GM13976 (cell line): ENCODE measurements around the gene FGFR4.

Source experiments
- DNase-seq: peaks from one replicate; pipeline ENCODE4 v3.0.0; 2012; ENCODE audit warnings: low spot score
- CTCF ChIP-seq: IDR thresholded peaks from 2 replicates; pipeline ENCODE4 v1.5.1; 2012; ENCODE audit warnings: borderline replicate concordance, mild to moderate bottlenecking; ENCODE audit not compliant: insufficient read depth; ENCODE audit errors: extremely low read depth, missing control alignments, control extremely low read depth
- in situ Hi-C: fragments of 300-500 bp; cut with MboI; formaldehyde crosslinking; loops from one replicate; pipeline ENCODE4 v1.12.0; 2022; ENCODE audit warnings: low sequenced_read_pairs, mixed read lengths, inconsistent platforms; ENCODE audit not compliant: unreplicated experiment

FGFR4 gene

GRCh38 chr5:177095088-177095669 lies 8.5 kb downstream of the FGFR4 start:
- in situ Hi-C loops, result no loop called here
- no peak for TF ChIP-seq CTCF
- DNase-seq, result no peak

DNA sequence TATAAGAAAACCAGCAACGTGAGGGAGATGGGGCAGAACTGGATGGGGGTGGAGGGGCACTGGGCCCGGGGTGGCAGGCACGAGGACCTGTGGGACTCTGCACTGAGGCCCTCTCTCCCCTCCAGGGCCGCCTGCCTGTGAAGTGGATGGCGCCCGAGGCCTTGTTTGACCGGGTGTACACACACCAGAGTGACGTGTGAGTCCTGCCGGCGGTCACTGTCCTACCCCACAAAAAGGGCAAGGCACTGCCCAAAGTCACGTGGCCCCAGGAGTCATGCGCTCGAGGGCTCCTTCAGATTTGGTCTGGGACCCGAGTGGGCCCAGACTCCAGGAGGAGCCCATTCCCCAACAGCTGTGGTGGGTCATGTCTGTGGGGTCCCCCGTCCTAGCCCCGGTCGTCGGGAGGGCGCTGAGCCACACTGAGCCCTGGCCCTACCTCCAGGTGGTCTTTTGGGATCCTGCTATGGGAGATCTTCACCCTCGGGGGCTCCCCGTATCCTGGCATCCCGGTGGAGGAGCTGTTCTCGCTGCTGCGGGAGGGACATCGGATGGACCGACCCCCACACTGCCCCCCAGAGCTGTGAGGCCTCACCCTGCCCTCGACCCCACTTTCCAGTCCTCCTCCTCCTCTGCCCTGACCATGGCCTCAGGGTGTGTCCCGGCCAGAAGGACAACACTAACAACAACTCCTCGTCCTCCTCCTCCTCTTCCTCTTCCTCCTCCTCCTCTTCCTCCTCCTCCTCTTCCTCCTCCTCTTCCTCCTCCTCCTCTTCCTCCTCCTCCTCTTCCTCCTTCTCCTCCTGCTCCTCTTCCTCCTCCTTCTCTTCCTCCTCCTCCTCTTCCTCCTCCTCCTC lies 9.7 kb downstream of the FGFR4 start:
- no peak for DNase-seq
- no peak for TF ChIP-seq CTCF

DNA sequence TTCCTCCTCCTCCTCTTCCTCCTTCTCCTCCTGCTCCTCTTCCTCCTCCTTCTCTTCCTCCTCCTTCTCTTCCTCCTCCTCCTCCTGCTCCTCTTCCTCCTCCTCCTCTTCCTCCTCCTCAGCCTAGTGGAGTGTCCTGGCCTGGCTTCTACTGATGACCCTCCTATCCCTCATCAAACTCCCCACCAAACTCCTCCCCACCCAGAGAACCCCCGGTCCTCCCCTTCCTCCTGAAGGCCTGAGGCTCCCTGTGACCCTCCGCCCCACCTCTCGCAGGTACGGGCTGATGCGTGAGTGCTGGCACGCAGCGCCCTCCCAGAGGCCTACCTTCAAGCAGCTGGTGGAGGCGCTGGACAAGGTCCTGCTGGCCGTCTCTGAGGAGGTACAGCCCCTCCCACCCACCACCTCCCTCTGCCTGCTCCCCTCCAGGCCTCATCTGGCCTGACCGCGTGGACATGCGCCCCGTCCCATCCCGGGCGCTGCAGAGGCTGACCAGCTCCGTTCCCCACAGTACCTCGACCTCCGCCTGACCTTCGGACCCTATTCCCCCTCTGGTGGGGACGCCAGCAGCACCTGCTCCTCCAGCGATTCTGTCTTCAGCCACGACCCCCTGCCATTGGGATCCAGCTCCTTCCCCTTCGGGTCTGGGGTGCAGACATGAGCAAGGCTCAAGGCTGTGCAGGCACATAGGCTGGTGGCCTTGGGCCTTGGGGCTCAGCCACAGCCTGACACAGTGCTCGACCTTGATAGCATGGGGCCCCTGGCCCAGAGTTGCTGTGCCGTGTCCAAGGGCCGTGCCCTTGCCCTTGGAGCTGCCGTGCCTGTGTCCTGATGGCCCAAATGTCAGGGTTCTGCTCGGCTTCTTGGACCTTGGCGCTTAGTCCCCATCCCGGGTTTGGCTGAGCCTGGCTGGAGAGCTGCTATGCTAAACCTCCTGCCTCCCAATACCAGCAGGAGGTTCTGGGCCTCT lies 10.6 kb downstream of the FGFR4 start:
- TF ChIP-seq CTCF, result no peak
- in situ Hi-C loops, result no loop called here
- DNase-seq, result no peak

More for the DNA sequence above, 9.7 kb downstream of the FGFR4 start:
- in situ Hi-C loops, result no loop called here

DNA sequence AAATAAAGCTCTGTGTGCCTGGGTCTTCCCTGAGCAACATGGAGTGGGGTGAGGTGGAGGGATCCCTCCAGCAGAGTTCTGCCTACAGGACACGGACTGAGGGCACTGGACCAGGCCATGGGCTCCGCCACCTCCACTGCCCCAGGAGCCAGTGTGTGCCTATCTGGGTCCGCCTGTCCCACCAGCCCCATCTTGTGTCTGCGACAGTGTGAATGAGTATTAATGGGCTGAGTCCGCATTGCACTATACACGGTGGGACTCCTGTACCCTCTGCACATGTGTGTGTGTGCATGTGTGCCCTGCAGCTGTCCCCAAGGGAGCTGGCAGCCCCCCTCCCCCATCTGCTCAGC lies 11.4 kb downstream of the FGFR4 start:
- in situ Hi-C loops, result no loop called here
- TF ChIP-seq CTCF, result no peak
- no peak for DNase-seq

DNA sequence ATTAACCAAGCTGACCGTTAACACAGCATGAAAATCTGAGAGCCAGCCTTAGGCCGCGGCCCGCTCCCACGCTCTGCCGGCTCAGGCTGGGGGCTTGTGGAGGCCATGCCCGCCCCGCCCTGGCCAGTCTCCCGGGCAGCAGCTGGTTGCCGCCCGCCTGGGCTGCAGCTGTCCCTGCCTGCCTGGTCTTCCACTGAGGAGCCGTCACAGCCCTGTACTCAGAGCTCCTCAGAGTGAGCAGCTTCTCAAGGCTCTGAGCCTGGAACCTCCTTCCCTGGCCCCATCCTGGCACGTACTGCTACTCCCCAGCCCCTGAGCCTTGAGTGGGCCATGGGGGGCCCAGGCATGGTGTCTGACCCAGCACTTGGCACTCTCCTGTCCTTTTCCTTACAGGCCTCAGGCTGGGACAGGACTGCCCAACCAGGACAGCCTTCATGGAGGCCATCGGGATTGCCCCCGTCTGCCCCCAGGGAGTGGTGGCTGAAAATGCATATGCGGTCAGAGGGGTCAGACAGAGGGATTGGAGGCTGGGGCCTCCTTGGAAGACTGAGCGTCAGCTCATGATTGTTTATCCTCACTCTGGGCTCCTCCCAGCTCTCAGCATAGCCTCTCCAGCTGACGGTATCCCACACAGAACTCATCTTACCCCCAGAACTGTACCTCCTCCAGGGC lies 11.9 kb downstream of the FGFR4 start:
- no peak for TF ChIP-seq CTCF
- in situ Hi-C loops, result no loop called here
- no peak for DNase-seq
